GM10248 (cell line): ENCODE measurements around the gene SESTD1.
"Not testable (repeated sequence)": the region's sequence is repeated elsewhere in the genome, so short reads cannot be mapped to it uniquely, and the experiment has no call there.

Experiments used
- CTCF ChIA-PET: fragments of 300-600 bp; sonication (Branson Sonifier 250); formaldehyde crosslinking; extraction: SDS; loops from one replicate; lab custom pipeline; 2021; ENCODE audit warnings: antibody characterized with exemption; lab: Yijun Ruan, JAX
- POLR2A ChIA-PET: fragments of 350-650 bp; sonication (Branson Sonifier 250); formaldehyde crosslinking; extraction: SDS; loops from one replicate; lab custom pipeline; 2020; ENCODE audit warnings: antibody characterized with exemption; lab: Yijun Ruan, JAX
- DNase-seq: peaks from one replicate; pipeline ENCODE4 v3.0.0; 2012; ENCODE audit errors: extremely low spot score
- CTCF ChIP-seq: IDR thresholded peaks from 2 replicates; pipeline ENCODE4 v1.5.1; 2012; ENCODE audit warnings: mild to moderate bottlenecking, low read depth; ENCODE audit errors: extremely low read depth, missing control alignments, control extremely low read depth

The SESTD1 gene

GRCh38 chr2:179247318-179248023 is 17.2 kb downstream of the SESTD1 start:
- no peak for TF ChIP-seq CTCF
- DNase-seq: no peak
- ChIA-PET CTCF (interaction anchor here (1.6 to 1.7 kb wide), 2 partner anchors 8 to 227 kb away, joined by 3 to 5 read pairs; no protein-coding TSS in a partner anchor), POLR2A (no interaction called here)

- CTCF ChIA-PET: interaction anchor here (1.0 kb wide), 1 partner anchor 27 kb away, joined by 4 read pairs; no protein-coding TSS in a partner anchor
- DNase-seq: not testable (repeated sequence)
- POLR2A ChIA-PET: interaction anchor here (1.0 kb wide), 1 partner anchor 9 kb away, joined by 3 read pairs; no protein-coding TSS in a partner anchor
Measured at GRCh38 chr2:179245843-179246242, 18.8 kb downstream of the SESTD1 start.

DNA sequence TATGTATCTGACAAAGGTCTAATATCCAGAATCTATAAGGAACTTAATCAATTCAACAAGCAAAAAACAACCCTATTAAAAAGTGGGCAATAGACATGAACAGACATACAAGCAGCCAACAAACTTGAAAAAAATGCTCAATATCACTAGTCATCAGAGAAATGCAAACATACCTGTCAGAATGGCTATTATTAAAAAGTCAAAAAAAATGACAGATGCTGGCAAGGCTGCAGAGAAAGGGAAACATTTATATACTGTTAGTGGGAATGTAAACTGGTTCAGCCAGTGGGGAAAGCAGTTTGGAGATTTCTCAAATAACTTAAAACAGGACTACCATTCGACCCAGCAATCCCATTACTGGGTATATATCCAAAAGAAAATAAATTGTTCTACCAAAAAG is 21.6 kb downstream of the SESTD1 start:
- no peak for DNase-seq
- ChIA-PET CTCF (no interaction called here), POLR2A (no interaction called here)
- TF ChIP-seq CTCF: no peak

- CTCF ChIA-PET: interaction anchor here (2.0 kb wide), 2 partner anchors 13 to 22 kb away, joined by 4 to 5 read pairs; no protein-coding TSS in a partner anchor
- no peak for TF ChIP-seq CTCF
- no peak for DNase-seq
- POLR2A ChIA-PET: no interaction called here
Measured at GRCh38 chr2:179240481-179241451, 23.9 kb downstream of the SESTD1 start.

DNA sequence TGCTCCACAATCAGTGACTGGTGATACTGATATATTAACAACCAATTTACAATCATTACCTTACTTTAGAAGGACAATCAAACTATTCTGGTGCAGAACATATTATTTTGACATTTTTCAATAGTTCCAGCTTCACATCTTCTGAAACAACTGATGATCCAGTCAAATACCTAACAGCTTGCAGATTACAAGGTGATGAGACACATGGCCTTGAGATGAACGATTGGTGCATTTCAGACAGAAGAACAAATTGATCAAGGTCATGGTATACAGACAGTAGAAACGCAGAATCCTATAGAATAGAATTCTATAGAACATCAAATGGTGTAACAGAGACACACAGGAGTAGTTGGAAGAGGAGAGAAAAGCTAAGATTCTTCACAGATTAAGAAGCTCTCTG is 24.8 kb downstream of the SESTD1 start:
- POLR2A ChIA-PET: no interaction called here
- no peak for TF ChIP-seq CTCF
- CTCF ChIA-PET: interaction anchor here (1.1 to 2.0 kb wide), 3 partner anchors 8 to 21 kb away, joined by 4 to 5 read pairs (median 5); no protein-coding TSS in a partner anchor
- no peak for DNase-seq

DNA sequence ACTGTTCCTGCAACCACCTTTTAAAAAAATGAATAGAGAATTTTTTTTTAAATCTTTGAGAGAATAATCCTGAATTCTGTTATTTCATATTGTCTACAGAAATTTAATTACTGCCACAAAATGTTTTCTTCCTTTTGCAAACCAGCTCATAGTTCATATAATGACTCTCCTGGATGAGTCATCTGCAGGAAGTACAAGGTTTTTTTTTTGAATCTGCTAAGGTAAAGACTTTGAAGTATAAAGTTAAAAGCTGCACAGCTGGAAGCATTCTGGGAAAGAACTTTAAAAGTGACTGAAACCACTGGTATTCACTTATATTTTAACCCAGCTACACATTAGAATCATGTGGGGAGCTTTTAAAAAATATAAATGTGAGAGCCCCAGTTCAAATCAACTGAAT is 25.4 kb downstream of the SESTD1 start:
- no peak for TF ChIP-seq CTCF
- DNase-seq: no peak
- ChIA-PET CTCF (interaction anchor here (0.8 to 2.0 kb wide), 5 partner anchors 9 to 20 kb away, joined by 3 to 5 read pairs (median 4); no protein-coding TSS in a partner anchor), POLR2A (no interaction called here)
